ENCODE measurements around the gene A2M. TPM values are rescaled to one million over a fixed set of nuclear protein-coding genes. Genes with fewer than 3 reads are reported as not detected.

Gene A2M
- total and polyA plus RNA-seq, 10 of the 15 experiments (the other 5 are each of a cell fraction or from before 2014, with no cell fraction given) = 0.03 to 3.5 (median 0.20) TPM; not detected in 5

- Histone ChIP-seq H3K4me3 (no peak overlapping the region), H3K9ac (ENCODE audit: control insufficient read depth, insufficient read depth, low read length) (no peak overlapping the region), H2AFZ (ENCODE audit: control insufficient read depth, low read depth, low read length) (no peak overlapping the region), H3K27ac (ENCODE audit: control insufficient read depth, insufficient read depth) (no peak overlapping the region), H3K9me3 (replicated peaks; ENCODE audit: control insufficient read depth, insufficient read depth, low read length) (no peaks in the 10 kb centered on the region), H4K20me1 (ENCODE audit: control insufficient read depth, insufficient read depth) (no peaks in the 10 kb centered on the region), H3K4me1 (ENCODE audit: control insufficient read depth, insufficient read depth, low read length) (no peaks in the 10 kb centered on the region), H3K79me2 (ENCODE audit: control insufficient read depth, insufficient read depth, low read length) (no peaks in the 10 kb centered on the region), H3K36me3 (ENCODE audit: control insufficient read depth in 2 of 2, insufficient read depth in 2 of 2, low read length in 1 of 2) (no peaks in the 10 kb centered on the region), H3K4me2 (ENCODE audit: control insufficient read depth, insufficient read depth) (no peak overlapping the region), H3K27me3 (replicated peaks in 1 of 2; ENCODE audit: control insufficient read depth in 2 of 2, insufficient read depth in 2 of 2, low read length in 1 of 2) (no peaks in the 10 kb centered on the region; a peak in 1 of 4 replicates)
- SMC1A ChIA-PET (ENCODE audit: uncharacterized antibody, unreplicated experiment) = interaction anchor here (0.8 to 1.9 kb wide), 2 partner anchors 11 to 16 kb away, joined by 3 to 8 read pairs; no protein-coding TSS in a partner anchor
- in situ Hi-C loops (cut with MboI) = no loop called here
- 40% methylated on average over 6 of the region's 6 CpGs for WGBS (ENCODE audit: insufficient coverage, insufficient replicate concordance, low lambda C conversion rate, missing lambda C conversion rate)
- DNase-seq (ENCODE audit: low read depth, low spot score) = no peak
- CTCF ChIA-PET = no interaction called here
- POLR2A ChIA-PET = no interaction called here
- intact Hi-C loops (cut with micrococcal nuclease; ENCODE audit: unreplicated experiment) = no loop called here
- no TSS peak for BruUV-seq (replicated peaks)
- no peak for TF ChIP-seq MAX (IDR thresholded peaks at IDR 0.05; ENCODE audit: low read depth, low read length)
- TF ChIP-seq SP1 (IDR thresholded peaks at IDR 0.05; ENCODE audit: low read depth, low read length) = no peak
- TF ChIP-seq NRF1 (conservative IDR thresholded peaks at IDR 0.05; ENCODE audit: low read depth, low read length) = no peak
- TF ChIP-seq NFYA (IDR thresholded peaks at IDR 0.05; ENCODE audit: borderline replicate concordance, low read depth, low read length) = no peak
- FAIRE-seq = no peak
- ATAC-seq = no peak
- RAD21 ChIA-PET (ENCODE audit: unreplicated experiment) = no interaction called here
Observed at GRCh38 chr12:9098115-9098452, 17.6 kb downstream of the A2M start.

GRCh38 chr12:9096563-9097176, 19.0 kb downstream of the A2M start:
- SMC1A ChIA-PET (ENCODE audit: uncharacterized antibody, unreplicated experiment) = interaction anchor here (1.9 kb wide), 1 partner anchor 10 kb away, joined by 8 read pairs; no protein-coding TSS in a partner anchor
- BruUV-seq (replicated peaks) = no TSS peak
- CTCF ChIA-PET = interaction anchor here (0.6 kb wide), 1 partner anchor 147 kb away, joined by 6 read pairs; the partner anchor contains the start of gene M6PR
- Histone ChIP-seq H2AFZ (ENCODE audit: control insufficient read depth, low read depth, low read length) (no peak overlapping the region), H3K36me3 (ENCODE audit: control insufficient read depth in 2 of 2, insufficient read depth in 2 of 2, low read length in 1 of 2) (no peaks in the 10 kb centered on the region), H3K4me3 (no peak overlapping the region), H3K27ac (ENCODE audit: control insufficient read depth, insufficient read depth) (no peak overlapping the region), H3K79me2 (ENCODE audit: control insufficient read depth, insufficient read depth, low read length) (no peaks in the 10 kb centered on the region), H3K4me2 (ENCODE audit: control insufficient read depth, insufficient read depth) (no peak overlapping the region), H3K4me1 (ENCODE audit: control insufficient read depth, insufficient read depth, low read length) (no peaks in the 10 kb centered on the region), H3K9me3 (replicated peaks; ENCODE audit: control insufficient read depth, insufficient read depth, low read length) (no peaks in the 10 kb centered on the region), H3K9ac (ENCODE audit: control insufficient read depth, insufficient read depth, low read length) (no peak overlapping the region), H3K27me3 (replicated peaks in 1 of 2; ENCODE audit: control insufficient read depth in 2 of 2, insufficient read depth in 2 of 2, low read length in 1 of 2) (no peaks in the 10 kb centered on the region; a peak in 1 of 4 replicates), H4K20me1 (ENCODE audit: control insufficient read depth, insufficient read depth) (no peaks in the 10 kb centered on the region)
- DNase-seq (ENCODE audit: low read depth, low spot score) = no peak
- WGBS (ENCODE audit: insufficient coverage, insufficient replicate concordance, low lambda C conversion rate, missing lambda C conversion rate) = 65% methylated on average over 2 of the region's 2 CpGs
- intact Hi-C loops (cut with micrococcal nuclease; ENCODE audit: unreplicated experiment) (no loop called here), in situ Hi-C loops (cut with MboI) (no loop called here)
- RAD21 ChIA-PET (ENCODE audit: unreplicated experiment) = interaction anchor here (0.6 to 0.7 kb wide), 2 partner anchors 37 to 104 kb away, joined by 3 read pairs; no protein-coding TSS in a partner anchor
- no peak for FAIRE-seq
- ATAC-seq = no peak
- POLR2A ChIA-PET = no interaction called here
- no peak for TF ChIP-seq CTCF (IDR thresholded peaks at IDR 0.05 in 2 of 3, conservative IDR thresholded peaks at IDR 0.05 in 1 of 3; ENCODE audit: control insufficient read depth in 2 of 3, extremely low read depth in 1 of 3, insufficient read depth in 1 of 3, low read depth in 3 of 3, low read length in 3 of 3)
- TF ChIP-seq BMI1 (IDR thresholded peaks at IDR 0.05; ENCODE audit: borderline replicate concordance) = no peak
- TF ChIP-seq, protein P1, sequence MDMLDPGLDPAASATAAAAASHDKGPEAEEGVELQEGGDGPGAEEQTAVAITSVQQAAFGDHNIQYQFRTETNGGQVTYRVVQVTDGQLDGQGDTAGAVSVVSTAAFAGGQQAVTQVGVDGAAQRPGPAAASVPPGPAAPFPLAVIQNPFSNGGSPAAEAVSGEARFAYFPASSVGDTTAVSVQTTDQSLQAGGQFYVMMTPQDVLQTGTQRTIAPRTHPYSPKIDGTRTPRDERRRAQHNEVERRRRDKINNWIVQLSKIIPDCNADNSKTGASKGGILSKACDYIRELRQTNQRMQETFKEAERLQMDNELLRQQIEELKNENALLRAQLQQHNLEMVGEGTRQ (IDR thresholded peaks at IDR 0.05; ENCODE audit: borderline replicate concordance, low read depth, low read length) = no peak
- no peak for TF ChIP-seq NFXL1 (IDR thresholded peaks at IDR 0.05; ENCODE audit: borderline replicate concordance)
- no peak for TF ChIP-seq KDM1A (IDR thresholded peaks at IDR 0.05; ENCODE audit: borderline replicate concordance)
- no peak for TF ChIP-seq WRNIP1 (IDR thresholded peaks at IDR 0.05; ENCODE audit: borderline replicate concordance, low read depth, low read length)
- no peak for TF ChIP-seq ELK1 (IDR thresholded peaks at IDR 0.05; ENCODE audit: low read depth, low read length)
- TF ChIP-seq SMAD1 (IDR thresholded peaks at IDR 0.05; ENCODE audit: low read depth, partially characterized antibody) = no peak
- TF ChIP-seq SMC3 (IDR thresholded peaks at IDR 0.05; ENCODE audit: borderline replicate concordance, low read length) = no peak
